ENCODE results near the gene FBLN2. TPM values are rescaled to one million over a fixed set of nuclear protein-coding genes. Genes with fewer than 3 reads are reported as not detected.

The FBLN2 gene
- total and polyA plus RNA-seq, 2 of the 4 experiments (the other 2 are of a cell fraction) = 11.8 to 60.8 TPM

DNA sequence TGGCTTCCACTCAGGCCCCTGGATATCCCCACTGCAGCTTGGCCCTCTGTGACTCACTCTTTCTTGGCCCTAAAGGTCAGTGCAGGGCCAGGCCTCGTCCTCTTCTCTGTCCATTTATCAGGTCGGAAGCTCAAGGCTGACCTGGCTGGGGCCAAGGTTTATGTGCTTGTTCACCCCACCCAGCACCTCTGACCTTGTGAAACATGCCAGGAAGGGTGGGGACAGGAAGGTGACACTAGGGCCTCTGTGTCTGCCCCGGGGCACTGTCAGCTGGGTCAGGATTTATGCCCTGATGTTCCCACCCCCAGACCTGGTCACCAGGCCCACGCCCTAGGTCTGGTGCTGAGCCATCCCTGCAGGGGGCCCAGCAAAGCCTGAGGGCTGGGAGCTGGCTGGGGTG lies 103.8 kb downstream of the FBLN2 start:
- WGBS, 2 experiments (ENCODE audit: extremely low coverage in 2 of 2, insufficient read length in 1 of 2) = no CpG with 5 or more reads among the region's 4 CpGs
- Histone ChIP-seq H3K9me3 (ENCODE audit: control insufficient read depth, insufficient read depth, low read length) (no peaks in the 10 kb centered on the region), H3K9me1 (ENCODE audit: insufficient read depth, low read length) (0 out of 2 replicates have a peak, but pooled peaks cover 2% of the 10 kb centered on the region), H3K4me2 (ENCODE audit: low read depth, low read length) (no peak overlapping the region), H2BK120ac (ENCODE audit: low read depth, low read length) (no peak overlapping the region), H3K56ac (ENCODE audit: extremely low read depth, insufficient read depth, low read length) (no peak overlapping the region), H3K4ac (ENCODE audit: low read depth, low read length) (no peak overlapping the region), H2BK20ac (ENCODE audit: low read depth, low read length) (no peak overlapping the region), H2AFZ (replicated peaks; ENCODE audit: low read length, poor library complexity) (no peak overlapping the region), H3K36me3 (ENCODE audit: control insufficient read depth, insufficient read depth, low read length) (no peaks in the 10 kb centered on the region), H4K5ac (ENCODE audit: low read depth, low read length) (no peak overlapping the region), H3K14ac (replicated peaks; ENCODE audit: low read depth, low read length) (no peak overlapping the region), H3K4me3 (ENCODE audit: insufficient read depth, low read depth, low read length) (no peak overlapping the region), H2AK9ac (replicated peaks; ENCODE audit: low read depth, low read length, poor library complexity) (no peak overlapping the region), H3K4me1 (ENCODE audit: control insufficient read depth, insufficient read depth, low read length) (peaks cover 1% of the 10 kb centered on the region; the same call in 1 of the 2 replicates), H3K79me1 (ENCODE audit: low read depth in 1 of 2, low read length in 2 of 2) (no peaks in the 10 kb centered on the region), H2AK5ac (ENCODE audit: low read depth, low read length) (no peak overlapping the region), H4K91ac (ENCODE audit: insufficient read depth, low read depth, low read length) (no peak overlapping the region), H3K9ac (ENCODE audit: low read depth, low read length) (no peak overlapping the region), H4K20me1 (ENCODE audit: insufficient read depth, low read length) (0 out of 2 replicates have a peak, but pooled peaks cover 3% of the 10 kb centered on the region), H3K18ac (ENCODE audit: low read depth, low read length) (no peak overlapping the region), H3K27ac (ENCODE audit: insufficient read depth, low read length) (no peak overlapping the region), H3K23ac (ENCODE audit: low read depth, low read length) (no peak overlapping the region), H3K27me3 (ENCODE audit: control insufficient read depth, insufficient read depth, low read length) (peaks cover 6% of the 10 kb centered on the region; the same call in 1 of the 2 replicates), H2BK5ac (ENCODE audit: low read depth, low read length, poor library complexity, severe bottlenecking) (no peak overlapping the region), H2BK15ac (ENCODE audit: low read depth, low read length) (no peak overlapping the region), H4K8ac (ENCODE audit: low read depth in 2 of 2, low read length in 2 of 2) (no peak overlapping the region)
- no TSS peak for BruUV-seq (replicated peaks)
- TF ChIP-seq, protein P1, sequence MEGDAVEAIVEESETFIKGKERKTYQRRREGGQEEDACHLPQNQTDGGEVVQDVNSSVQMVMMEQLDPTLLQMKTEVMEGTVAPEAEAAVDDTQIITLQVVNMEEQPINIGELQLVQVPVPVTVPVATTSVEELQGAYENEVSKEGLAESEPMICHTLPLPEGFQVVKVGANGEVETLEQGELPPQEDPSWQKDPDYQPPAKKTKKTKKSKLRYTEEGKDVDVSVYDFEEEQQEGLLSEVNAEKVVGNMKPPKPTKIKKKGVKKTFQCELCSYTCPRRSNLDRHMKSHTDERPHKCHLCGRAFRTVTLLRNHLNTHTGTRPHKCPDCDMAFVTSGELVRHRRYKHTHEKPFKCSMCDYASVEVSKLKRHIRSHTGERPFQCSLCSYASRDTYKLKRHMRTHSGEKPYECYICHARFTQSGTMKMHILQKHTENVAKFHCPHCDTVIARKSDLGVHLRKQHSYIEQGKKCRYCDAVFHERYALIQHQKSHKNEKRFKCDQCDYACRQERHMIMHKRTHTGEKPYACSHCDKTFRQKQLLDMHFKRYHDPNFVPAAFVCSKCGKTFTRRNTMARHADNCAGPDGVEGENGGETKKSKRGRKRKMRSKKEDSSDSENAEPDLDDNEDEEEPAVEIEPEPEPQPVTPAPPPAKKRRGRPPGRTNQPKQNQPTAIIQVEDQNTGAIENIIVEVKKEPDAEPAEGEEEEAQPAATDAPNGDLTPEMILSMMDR (conservative IDR thresholded peaks at IDR 0.05; ENCODE audit: low read depth, low read length) = no peak
- TF ChIP-seq SMC3 (IDR thresholded peaks at IDR 0.05; ENCODE audit: low read depth, low read length) = no peak
- TF ChIP-seq, protein P2, sequence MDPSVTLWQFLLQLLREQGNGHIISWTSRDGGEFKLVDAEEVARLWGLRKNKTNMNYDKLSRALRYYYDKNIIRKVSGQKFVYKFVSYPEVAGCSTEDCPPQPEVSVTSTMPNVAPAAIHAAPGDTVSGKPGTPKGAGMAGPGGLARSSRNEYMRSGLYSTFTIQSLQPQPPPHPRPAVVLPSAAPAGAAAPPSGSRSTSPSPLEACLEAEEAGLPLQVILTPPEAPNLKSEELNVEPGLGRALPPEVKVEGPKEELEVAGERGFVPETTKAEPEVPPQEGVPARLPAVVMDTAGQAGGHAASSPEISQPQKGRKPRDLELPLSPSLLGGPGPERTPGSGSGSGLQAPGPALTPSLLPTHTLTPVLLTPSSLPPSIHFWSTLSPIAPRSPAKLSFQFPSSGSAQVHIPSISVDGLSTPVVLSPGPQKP (IDR thresholded peaks at IDR 0.05; ENCODE audit: borderline replicate concordance, low read depth, low read length) = no peak
- no peak for TF ChIP-seq RFX5 (IDR thresholded peaks at IDR 0.05; ENCODE audit: low read depth, low read length)
- no peak for TF ChIP-seq CEBPB (IDR thresholded peaks at IDR 0.05; ENCODE audit: low read depth, low read length)
- no peak for TF ChIP-seq RAD21 (IDR thresholded peaks at IDR 0.05; ENCODE audit: low read length)
- TF ChIP-seq, protein P3, sequence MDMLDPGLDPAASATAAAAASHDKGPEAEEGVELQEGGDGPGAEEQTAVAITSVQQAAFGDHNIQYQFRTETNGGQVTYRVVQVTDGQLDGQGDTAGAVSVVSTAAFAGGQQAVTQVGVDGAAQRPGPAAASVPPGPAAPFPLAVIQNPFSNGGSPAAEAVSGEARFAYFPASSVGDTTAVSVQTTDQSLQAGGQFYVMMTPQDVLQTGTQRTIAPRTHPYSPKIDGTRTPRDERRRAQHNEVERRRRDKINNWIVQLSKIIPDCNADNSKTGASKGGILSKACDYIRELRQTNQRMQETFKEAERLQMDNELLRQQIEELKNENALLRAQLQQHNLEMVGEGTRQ (IDR thresholded peaks at IDR 0.05; ENCODE audit: low read depth, low read length) = no peak
- no peak for TF ChIP-seq BHLHE40 (IDR thresholded peaks at IDR 0.05; ENCODE audit: low read depth, low read length)
- no peak for TF ChIP-seq NFE2L2 (IDR thresholded peaks at IDR 0.05; ENCODE audit: low read depth, low read length)
- no peak for TF ChIP-seq CHD1 (IDR thresholded peaks at IDR 0.05; ENCODE audit: low read depth, low read length)
- dilution Hi-C loops (cut with HindIII; ENCODE audit: low sequenced_read_pairs, unreplicated experiment) = no loop called here
- in situ Hi-C loops (cut with MboI; ENCODE audit: low sequenced_read_pairs) = no loop called here
- ChIA-PET POLR2A (ENCODE audit: unreplicated experiment) (no interaction called here), CTCF (no interaction called here)
- ATAC-seq (ENCODE audit: low read depth) (no peak), DNase-seq (no peak)
- intact Hi-C loops (cut with micrococcal nuclease) = no loop called here

Data from IMR-90 (cell line).